IPS-18c (cell line): ENCODE results near the gene CEP70.
"Not testable (repeated sequence)": the region's sequence is repeated elsewhere in the genome, so short reads cannot be mapped to it uniquely, and the experiment has no call there.

Experiments used
- H3K4me3 ChIP-seq: 2 replicates; pipeline ENCODE4 v1.7.0; 2013; ENCODE audit warnings: low read depth, mild to moderate bottlenecking, low read length, moderate library complexity; ENCODE audit not compliant: insufficient read depth
- H3K9me3 ChIP-seq: one replicate; pipeline ENCODE4 v1.6.1; 2013; ENCODE audit warnings: mild to moderate bottlenecking, low read length, moderate library complexity; ENCODE audit not compliant: control insufficient read depth, insufficient read depth

CEP70 gene

DNA sequence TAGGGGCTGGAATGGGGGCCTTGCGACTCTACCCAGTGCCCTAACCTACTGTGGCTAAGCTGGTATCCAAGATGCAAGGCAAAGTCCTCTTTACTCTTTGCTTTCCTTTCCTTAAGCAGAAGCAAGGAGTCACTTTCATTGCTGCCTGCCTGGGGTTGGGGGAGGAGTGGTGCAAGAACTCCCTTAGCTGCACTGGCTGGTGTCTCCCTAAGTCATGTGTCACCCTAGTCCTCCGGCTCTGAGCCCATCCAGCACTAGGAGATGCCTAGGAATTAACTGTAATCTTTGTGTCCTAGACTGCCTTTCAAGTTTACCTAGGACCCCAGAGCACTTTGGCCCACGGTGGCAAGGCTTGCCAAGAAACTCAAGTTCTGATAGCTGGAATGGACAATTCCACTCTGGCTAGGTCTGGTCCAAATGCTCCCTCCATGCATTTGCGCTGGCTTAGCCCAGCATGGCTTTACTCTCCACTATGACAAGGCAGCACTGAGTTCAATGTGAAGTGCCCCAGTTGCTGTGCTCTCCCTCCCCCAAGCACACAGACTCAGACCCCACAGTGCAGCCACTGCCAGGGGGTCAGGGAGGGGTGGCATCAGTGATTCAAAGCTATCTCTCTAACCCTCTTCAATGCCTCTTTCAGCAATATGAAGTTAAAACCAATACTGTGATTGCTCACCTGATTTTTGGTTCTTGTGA is 100.9 kb downstream of the CEP70 start:
- peaks cover 4% of the 10 kb centered on the region for H3K9me3 ChIP-seq
- no peak overlapping the region for H3K4me3 ChIP-seq

DNA sequence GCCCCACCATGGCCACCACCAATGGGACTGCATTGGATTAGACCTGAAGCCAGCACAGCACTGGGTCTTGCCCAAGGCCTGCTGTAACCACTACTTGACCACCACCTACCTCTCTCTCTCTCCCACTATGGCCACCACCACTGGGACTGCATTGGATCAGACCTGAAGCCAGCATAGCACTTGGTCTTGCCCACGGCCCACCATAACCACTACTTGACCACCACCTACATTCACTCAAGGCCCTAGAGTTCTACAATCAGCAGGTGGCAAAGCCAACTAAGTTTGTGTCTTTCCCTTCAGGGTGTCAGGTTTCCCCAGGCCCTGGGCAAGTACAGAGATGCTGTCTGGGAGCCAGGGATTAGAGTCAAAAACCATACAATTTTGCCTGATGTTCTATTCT is 102.1 kb downstream of the CEP70 start:
- Histone ChIP-seq H3K4me3 (no peak overlapping the region), H3K9me3 (peaks cover 4% of the 10 kb centered on the region)

DNA sequence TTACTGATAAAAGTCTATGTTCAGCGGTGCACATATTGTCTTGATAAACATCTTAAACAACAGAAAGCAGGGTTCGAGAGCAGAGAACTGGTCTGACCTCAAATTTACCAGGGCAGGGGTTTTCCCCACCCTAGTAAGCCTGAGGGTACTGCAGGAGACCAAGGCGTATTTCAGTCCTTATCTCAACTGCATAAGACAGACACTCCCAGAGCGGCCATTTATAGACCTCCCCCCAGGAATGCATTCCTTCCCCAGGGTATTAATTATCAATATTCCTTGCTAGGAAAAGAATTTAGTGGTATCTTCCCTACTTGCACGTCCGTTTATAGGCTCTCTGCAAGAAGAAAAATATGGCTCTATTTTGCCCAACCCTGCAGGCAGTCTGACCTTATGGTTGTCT is 107.5 kb downstream of the CEP70 start:
- not testable (repeated sequence) for H3K4me3 ChIP-seq, H3K9me3 ChIP-seq

- not testable (repeated sequence) for H3K4me3 ChIP-seq, H3K9me3 ChIP-seq
These were observed 109.4 kb downstream of the CEP70 start for GRCh38 chr3:138484672-138485071.

- Histone ChIP-seq H3K9me3 (no peaks in the 10 kb centered on the region), H3K4me3 (no peak overlapping the region)
These were observed 114.6 kb downstream of the CEP70 start for GRCh38 chr3:138479438-138479863.

- Histone ChIP-seq H3K9me3 (no peaks in the 10 kb centered on the region), H3K4me3 (no peak overlapping the region)
These were observed 116.3 kb downstream of the CEP70 start for GRCh38 chr3:138477801-138478200.

DNA sequence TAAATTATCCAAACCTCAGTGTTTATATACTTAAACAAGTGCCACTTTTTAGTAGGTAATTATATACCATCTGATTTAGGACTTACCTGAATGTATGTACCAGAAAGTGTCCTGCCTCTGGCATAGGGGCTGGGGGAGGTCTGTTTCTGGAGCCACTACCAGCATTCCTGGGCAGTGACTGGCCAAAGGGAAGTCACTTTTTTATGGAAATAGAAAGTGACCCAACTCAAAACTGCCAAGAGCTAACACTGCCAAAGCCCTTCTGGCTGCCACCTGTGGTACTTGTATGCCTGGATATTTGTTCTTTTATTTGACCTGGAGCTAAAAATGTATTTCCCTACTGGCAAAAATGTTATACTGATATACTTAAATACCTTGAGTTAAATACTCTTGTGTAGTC is 116.9 kb downstream of the CEP70 start:
- no peak overlapping the region for H3K4me3 ChIP-seq
- H3K9me3 ChIP-seq = no peaks in the 10 kb centered on the region

GRCh38 chr3:138476526-138476925 is 117.5 kb downstream of the CEP70 start:
- Histone ChIP-seq H3K9me3 (no peaks in the 10 kb centered on the region), H3K4me3 (no peak overlapping the region)

- Histone ChIP-seq H3K9me3 (no peaks in the 10 kb centered on the region), H3K4me3 (no peak overlapping the region)
These were observed 119.9 kb downstream of the CEP70 start for GRCh38 chr3:138474163-138474562.

GRCh38 chr3:138473391-138473790 is 120.7 kb downstream of the CEP70 start:
- H3K4me3 ChIP-seq = no peak overlapping the region
- no peaks in the 10 kb centered on the region for H3K9me3 ChIP-seq

DNA sequence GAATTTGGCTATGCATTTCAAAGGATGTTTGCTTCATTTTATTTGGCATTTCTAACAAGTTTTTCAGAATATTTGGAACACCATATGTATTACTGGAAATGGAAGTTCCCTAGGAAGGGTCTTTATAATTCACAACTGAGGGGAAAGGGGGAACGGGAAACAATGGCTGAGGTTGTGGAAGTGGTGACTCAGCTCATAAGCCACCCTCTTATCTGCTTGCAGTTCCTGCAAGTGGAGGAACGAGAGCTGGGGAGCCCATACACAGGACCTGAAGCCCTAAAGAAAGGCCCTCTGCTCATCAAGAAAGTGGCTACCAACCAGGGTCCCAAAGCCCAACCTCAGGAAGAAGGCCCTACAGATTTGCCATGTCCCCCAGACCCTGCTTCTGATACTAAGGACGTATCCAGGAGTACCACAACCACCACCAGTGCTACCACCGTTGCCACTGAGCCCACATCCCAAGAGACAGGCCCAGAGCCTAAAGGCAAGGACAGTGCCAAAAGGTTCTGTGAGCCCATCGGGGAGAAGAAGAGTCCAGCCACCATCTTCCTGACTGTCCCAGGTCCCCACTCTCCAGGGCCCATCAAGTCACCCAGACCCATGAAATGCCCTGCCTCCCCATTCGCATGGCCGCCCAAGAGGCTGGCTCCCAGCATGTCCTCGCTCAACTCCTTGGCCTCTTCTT is 121.8 kb downstream of the CEP70 start:
- H3K9me3 ChIP-seq = no peaks in the 10 kb centered on the region

DNA sequence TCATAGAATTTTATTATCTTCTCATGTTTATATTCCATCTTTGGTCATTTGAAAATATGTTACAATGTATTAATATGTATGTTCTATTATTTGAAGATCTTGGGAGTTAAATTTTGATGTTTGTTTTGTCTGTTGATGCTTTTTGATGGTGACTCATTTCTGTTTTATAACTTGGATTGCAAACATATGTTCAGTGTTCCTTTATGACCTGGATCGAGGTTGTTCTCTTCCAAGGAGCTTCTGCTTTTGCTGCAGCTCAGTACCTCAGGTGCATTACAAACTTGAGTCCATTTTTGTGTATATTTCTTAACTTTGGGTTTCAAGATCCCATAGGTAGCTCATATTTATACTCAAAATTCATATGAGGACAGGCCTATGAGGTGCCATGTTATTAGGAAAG is 122.6 kb downstream of the CEP70 start:
- no peaks in the 10 kb centered on the region for H3K9me3 ChIP-seq
- no peak overlapping the region for H3K4me3 ChIP-seq

More for the DNA sequence above, 121.8 kb downstream of the CEP70 start:
- H3K4me3 ChIP-seq = no peak overlapping the region

GRCh38 chr3:138470687-138471086 is 123.4 kb downstream of the CEP70 start:
- Histone ChIP-seq H3K9me3 (no peaks in the 10 kb centered on the region), H3K4me3 (no peak overlapping the region)

DNA sequence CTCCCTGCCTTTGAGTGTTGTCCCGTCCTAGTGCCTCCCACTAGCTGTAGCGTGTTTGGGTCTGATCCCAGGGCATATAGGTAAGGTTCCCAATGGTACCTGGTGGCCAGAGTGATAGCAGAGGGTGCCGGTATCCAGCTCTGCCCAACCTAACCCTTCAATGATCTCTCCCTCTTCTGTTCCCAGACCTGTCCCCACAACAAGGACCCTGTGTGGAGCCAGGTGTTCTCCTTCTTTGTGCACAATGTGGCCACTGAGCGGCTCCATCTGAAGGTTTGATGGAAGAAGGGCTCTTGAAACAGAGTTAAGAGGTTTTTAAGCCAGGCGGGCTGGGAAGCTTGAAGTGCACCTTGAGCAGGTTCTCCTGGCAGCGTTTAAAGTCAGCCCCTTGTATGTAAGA is 124.2 kb downstream of the CEP70 start:
- no peaks in the 10 kb centered on the region for H3K9me3 ChIP-seq
- no peak overlapping the region for H3K4me3 ChIP-seq

DNA sequence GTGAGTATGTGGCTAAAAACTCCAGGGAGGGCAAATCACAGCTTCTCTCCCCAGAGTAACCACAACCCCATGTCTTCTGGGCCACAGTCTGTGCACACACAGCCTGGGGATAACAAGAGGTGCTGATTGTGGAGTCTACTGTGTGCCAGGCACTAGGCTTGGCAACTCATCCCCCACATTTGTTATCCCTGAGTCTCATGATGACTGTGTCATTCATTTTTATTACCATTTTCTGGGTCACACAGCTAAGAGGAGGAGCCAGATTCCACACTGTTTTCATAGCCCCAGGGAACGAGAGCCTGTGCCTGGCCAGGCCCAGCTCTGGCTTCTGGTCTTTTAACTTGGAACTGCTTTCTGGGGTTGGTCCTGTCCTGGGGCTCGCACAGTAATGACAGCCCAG is 125.2 kb downstream of the CEP70 start:
- no peak overlapping the region for H3K4me3 ChIP-seq
- H3K9me3 ChIP-seq = no peaks in the 10 kb centered on the region

DNA sequence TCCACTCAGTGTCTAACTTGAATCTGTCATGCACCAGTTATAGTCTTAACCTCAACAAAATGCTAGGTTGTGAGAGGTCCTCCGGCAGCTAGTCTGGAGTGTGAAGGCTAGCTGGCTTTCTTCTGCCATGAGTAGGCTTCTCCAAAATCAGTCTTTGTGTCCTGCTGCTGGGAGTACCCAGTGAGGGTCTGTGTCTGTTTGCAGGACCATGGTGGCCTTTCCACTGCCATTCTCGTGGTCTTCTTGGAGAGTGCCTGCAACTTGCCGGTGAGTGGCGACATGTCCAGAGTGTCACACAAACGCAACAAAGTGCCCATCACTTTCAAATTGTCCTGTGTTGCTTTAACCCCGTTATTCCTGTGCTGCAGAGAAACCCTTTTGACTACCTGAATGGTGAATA is 125.6 kb downstream of the CEP70 start:
- H3K9me3 ChIP-seq = no peaks in the 10 kb centered on the region
- no peak overlapping the region for H3K4me3 ChIP-seq

- Histone ChIP-seq H3K9me3 (no peaks in the 10 kb centered on the region), H3K4me3 (no peak overlapping the region)
These were observed 126.1 kb downstream of the CEP70 start for GRCh38 chr3:138467931-138468330.

GRCh38 chr3:138465925-138466324 is 128.1 kb downstream of the CEP70 start:
- no peaks in the 10 kb centered on the region for H3K9me3 ChIP-seq
- no peak overlapping the region for H3K4me3 ChIP-seq

DNA sequence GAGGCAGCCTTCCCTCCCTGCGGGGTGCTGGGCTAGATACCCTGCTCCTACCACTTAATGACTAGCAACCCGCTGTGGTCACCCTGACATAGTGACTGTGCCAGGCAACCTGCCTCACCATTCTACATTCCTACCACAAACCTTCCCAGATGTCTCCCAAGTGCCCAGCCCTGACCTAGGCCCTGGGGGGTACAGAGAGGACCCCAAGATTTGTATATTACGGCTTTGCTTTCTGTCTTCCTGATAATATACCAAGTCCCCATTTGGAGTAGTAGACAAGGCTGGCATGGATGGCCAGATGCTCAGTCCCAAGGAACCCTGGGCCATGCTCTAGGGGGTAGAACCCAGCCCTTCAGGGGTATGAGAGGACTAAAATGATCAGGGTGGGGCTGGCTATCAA is 128.6 kb downstream of the CEP70 start:
- Histone ChIP-seq H3K4me3 (no peak overlapping the region), H3K9me3 (no peaks in the 10 kb centered on the region)
